ENCODE measurements around the gene APLP1. TPM values are rescaled to one million over a fixed set of nuclear protein-coding genes. Genes with fewer than 3 reads are reported as not detected.
"Not testable (repeated sequence)": the region's sequence is repeated elsewhere in the genome, so short reads cannot be mapped to it uniquely, and the experiment has no call there.

The APLP1 gene
- total RNA-seq, 4 donors from 2014 or later, result 1.6 to 5.6 (median 2.3) TPM

DNA sequence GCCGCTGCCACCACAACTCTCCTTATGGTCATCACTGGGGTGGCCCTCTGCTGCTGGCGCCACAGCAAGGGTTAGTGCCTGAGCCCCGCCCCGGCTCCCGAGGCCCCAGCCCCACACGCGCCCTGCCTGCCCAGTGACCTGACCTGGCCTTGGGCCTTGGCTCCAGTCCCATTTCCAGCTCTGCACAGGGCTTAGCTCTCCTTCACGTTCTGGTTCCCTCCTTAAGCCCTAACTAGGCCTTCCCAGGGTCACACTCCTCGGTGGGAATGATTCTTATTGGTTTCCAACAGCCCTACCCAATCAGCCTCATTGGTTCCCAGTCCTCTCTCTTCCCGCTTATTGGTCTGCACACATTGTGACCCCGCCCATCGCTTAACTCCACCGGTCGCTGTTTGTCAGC is 5.8 kb upstream of the APLP1 start:
- TF ChIP-seq POLR2A (IDR thresholded peaks at IDR 0.05), result no peak
- TF ChIP-seq, protein P1, sequence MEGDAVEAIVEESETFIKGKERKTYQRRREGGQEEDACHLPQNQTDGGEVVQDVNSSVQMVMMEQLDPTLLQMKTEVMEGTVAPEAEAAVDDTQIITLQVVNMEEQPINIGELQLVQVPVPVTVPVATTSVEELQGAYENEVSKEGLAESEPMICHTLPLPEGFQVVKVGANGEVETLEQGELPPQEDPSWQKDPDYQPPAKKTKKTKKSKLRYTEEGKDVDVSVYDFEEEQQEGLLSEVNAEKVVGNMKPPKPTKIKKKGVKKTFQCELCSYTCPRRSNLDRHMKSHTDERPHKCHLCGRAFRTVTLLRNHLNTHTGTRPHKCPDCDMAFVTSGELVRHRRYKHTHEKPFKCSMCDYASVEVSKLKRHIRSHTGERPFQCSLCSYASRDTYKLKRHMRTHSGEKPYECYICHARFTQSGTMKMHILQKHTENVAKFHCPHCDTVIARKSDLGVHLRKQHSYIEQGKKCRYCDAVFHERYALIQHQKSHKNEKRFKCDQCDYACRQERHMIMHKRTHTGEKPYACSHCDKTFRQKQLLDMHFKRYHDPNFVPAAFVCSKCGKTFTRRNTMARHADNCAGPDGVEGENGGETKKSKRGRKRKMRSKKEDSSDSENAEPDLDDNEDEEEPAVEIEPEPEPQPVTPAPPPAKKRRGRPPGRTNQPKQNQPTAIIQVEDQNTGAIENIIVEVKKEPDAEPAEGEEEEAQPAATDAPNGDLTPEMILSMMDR (IDR thresholded peaks at IDR 0.05), result no peak
- 80 to 82% methylated on average over 14 of the region's 14 CpGs for WGBS, 2 donors
- intact Hi-C loops (cut with DNase I; ENCODE audit: low total_unique reads), result no loop called here
- no peak overlapping the region for H3K4me3 ChIP-seq (ENCODE audit: low read depth, poor library complexity, severe bottlenecking)
- no peak for DNase-seq (ENCODE audit: low spot score in 2 of 2)

DNA sequence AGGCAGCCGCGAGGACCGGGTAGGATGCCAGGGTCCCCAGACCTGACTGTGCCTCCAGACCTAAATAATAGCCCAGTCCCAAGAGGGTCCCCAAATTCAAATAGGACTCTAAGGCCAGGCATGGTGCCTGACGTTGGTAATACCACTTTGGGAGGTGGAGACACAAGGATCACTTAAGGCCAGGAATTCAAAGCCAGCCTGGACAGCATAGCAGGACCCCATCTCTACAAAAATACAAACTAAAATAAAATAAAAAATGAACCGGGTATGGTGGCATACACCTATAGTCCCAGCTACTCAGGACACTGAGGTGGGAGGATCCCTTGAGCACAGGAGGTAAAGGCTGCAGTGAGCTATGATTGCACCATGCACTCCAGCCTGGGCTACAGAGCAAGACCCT is 5.4 kb upstream of the APLP1 start:
- DNase-seq (ENCODE audit: low spot score in 2 of 2), result no peak
- 87% methylated on average over 5 of the region's 5 CpGs for WGBS, 2 donors
- TF ChIP-seq, protein P1 (IDR thresholded peaks at IDR 0.05), result no peak
- no peak for TF ChIP-seq POLR2A (IDR thresholded peaks at IDR 0.05)
- no peak overlapping the region for H3K4me3 ChIP-seq (ENCODE audit: low read depth, poor library complexity, severe bottlenecking)
- intact Hi-C loops (cut with DNase I; ENCODE audit: low total_unique reads), result no loop called here

DNA sequence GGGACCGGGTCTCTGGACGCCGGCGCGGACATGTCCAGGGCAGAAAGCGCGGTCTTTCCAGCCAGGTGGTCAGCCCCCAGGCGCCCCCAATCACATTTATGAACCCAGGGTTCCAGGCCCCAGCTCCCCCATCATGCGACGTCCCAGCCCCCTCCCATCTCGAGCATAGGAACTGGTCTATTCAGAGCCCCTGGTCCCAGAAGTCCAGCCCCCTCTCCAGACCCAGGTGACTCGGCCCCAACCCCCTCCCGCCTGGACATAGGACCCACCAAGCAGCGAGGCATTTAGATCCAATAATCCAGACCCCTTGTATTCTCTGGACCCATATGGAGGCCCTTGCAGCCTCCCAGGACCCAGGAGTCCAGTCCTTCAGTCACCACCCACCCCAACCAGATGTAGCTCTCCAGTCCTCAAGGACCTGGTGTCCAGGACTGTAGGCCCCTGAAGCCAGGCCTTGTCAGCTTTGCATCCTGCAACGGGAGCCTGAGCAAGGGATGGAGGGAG is 501 bp downstream of the APLP1 start:
- DNase-seq (ENCODE audit: low spot score in 2 of 2), result no peak
- intact Hi-C loops (cut with DNase I; ENCODE audit: low total_unique reads), result no loop called here
- 4 to 8% methylated on average over 4 to 12 of the region's 15 CpGs for WGBS, 2 donors

DNA sequence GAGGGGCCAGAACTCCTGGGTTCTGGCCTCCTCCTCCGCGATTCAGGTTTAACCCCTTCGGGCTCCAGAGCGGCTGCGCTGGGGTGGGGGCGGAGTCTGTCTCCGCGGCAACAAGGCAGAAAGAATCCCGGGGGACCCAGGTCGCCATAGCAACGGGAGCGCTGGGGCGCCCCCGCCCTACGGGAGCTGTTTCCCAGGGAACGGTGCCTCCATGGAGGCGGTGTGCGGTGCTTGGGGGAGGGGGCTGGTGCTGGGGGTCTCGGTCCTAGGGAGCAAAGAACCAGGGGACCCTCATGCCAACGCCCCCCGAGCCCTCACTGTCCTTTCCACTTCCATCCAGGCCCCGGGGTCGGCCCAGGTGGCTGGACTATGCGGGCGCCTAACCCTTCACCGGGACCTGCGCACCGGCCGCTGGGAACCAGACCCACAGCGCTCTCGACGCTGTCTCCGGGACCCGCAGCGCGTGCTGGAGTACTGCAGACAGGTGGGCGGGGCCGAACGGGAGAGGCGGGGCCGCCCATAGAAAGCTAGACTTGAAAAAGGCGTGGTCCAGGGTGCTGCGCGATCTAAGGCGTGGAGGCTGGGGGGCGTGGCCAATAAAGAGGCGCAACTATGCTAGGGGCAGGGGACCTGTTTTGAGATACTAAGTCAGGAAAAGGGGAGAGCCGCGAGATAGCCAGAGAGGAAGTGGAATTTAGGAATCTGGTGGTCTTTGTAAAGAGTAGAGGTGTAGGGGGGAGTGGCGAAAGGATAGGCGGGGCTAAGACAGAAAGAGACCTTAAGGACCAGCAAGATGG is 1.2 kb downstream of the APLP1 start:
- no peak for TF ChIP-seq POLR2A (IDR thresholded peaks at IDR 0.05)
- TF ChIP-seq, protein P1 (IDR thresholded peaks at IDR 0.05), result no peak
- H3K4me3 ChIP-seq (ENCODE audit: low read depth, poor library complexity, severe bottlenecking), result no peak overlapping the region
- WGBS, 2 donors, result 1 to 2% methylated on average over 41 to 44 of the region's 51 CpGs
- intact Hi-C loops (cut with DNase I; ENCODE audit: low total_unique reads), result no loop called here
- DNase-seq (ENCODE audit: low spot score in 2 of 2), result peak in 1 of 2 donors; percentile 29

More for the DNA sequence above, 501 bp downstream of the APLP1 start:
- H3K4me3 ChIP-seq (ENCODE audit: low read depth, poor library complexity, severe bottlenecking), result no peak overlapping the region
- TF ChIP-seq, protein P1 (IDR thresholded peaks at IDR 0.05), result no peak

DNA sequence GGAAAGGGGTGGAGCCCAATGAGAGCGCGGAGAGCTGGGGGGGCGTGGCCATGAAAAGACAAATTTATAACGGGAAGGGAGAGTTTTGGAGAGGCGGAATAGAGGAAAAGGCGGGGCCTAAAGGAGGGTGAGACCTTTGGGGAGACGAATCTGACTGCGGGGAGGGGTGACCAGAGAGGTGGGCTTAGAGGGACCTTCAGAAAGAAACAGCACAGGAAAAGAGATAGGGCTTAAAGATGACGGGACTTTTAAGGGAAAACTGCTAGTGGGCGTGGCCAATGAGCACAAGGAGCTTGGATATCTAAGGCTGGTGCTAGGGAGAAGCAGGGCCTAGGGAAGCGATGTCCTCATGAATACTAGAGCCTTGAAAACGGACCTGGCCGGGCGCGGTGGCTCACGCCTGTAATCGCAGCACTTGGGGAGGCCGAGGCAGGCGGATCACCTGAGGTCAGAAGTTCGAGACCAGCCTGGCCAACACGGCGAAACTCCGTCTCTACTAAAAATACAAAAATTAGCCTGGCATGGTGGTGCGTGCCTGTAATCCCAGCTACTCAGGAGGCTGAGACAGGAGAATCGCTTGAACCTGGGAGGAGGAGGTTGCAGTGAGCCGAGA is 1.9 kb downstream of the APLP1 start:
- H3K4me3 ChIP-seq (ENCODE audit: low read depth, poor library complexity, severe bottlenecking); DNase-seq (ENCODE audit: low spot score in 2 of 2): not testable (repeated sequence)
- WGBS, 2 donors, result 41 to 42% methylated on average over 26 of the region's 26 CpGs

DNA sequence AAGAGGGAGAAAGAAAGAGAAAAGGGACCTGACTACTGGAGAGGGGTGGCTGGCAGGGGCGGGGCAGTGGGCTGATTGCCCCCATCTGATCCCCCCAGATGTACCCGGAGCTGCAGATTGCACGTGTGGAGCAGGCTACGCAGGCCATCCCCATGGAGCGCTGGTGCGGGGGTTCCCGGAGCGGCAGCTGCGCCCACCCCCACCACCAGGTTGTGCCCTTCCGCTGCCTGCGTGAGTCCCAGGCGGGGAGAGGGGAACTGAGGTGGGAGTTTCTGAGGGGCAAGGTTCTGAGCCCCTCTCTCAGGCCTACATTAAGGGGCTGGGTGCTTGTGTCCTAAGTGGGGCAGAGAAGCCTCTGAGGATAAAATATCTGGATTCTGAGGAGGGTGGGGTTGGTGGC is 2.4 kb downstream of the APLP1 start:
- intact Hi-C loops (cut with DNase I; ENCODE audit: low total_unique reads), result no loop called here
- no peak for DNase-seq (ENCODE audit: low spot score in 2 of 2)
- 76% methylated on average over 12 of the region's 12 CpGs for WGBS, 2 donors
- TF ChIP-seq, protein P1 (IDR thresholded peaks at IDR 0.05), result no peak
- no peak for TF ChIP-seq POLR2A (IDR thresholded peaks at IDR 0.05)
- H3K4me3 ChIP-seq (ENCODE audit: low read depth, poor library complexity, severe bottlenecking), result no peak overlapping the region

More for the DNA sequence above, 1.9 kb downstream of the APLP1 start:
- intact Hi-C loops (cut with DNase I; ENCODE audit: low total_unique reads), result not testable (repeated sequence)

Measured in lower leg skin (tissue), 4 donors.